C4-2B (cell line): ENCODE data around the gene CUL3.
"Not testable (repeated sequence)": the region's sequence is repeated elsewhere in the genome, so short reads cannot be mapped to it uniquely, and the experiment has no call there.

ENCODE experiments used
- H3K27ac ChIP-seq: fragments of 450-650 bp; 2 replicates; pipeline ENCODE4 v1.5.1; 2017
- CTCF ChIP-seq: fragments of 450-650 bp; conservative IDR thresholded peaks from 2 replicates; pipeline ENCODE4 v1.5.1; 2017; ENCODE audit warnings: mild to moderate bottlenecking
- ZFX ChIP-seq: fragments of 450-650 bp; IDR thresholded peaks from 2 replicates; pipeline ENCODE4 v1.6.1; 2017

The CUL3 gene

DNA sequence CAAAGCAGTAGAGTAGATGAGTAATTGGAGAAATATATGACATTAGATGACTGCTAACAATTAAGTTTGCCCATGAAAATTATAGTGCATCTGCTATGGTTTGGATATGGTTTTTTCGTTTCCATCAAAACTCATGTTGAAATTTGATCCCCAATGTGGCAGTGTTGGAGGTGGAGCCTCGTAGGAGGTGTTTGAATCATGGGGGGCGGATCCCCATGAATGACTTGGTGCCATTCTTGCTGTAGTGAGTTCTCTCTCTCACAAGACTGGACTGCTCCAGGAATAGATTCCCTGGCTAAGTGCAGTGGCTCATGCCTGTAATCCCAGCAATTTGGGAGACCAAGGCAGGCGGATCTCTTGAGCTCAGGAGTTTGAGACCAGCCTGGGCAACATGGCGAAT is 9.7 kb upstream of the CUL3 start:
- no peak for TF ChIP-seq CTCF
- TF ChIP-seq ZFX: no peak
- H3K27ac ChIP-seq: no peak overlapping the region

GRCh38 chr2:224591220-224591619 is 6.1 kb upstream of the CUL3 start:
- H3K27ac ChIP-seq: no peak overlapping the region
- TF ChIP-seq ZFX (no peak), CTCF (no peak)

GRCh38 chr2:224586127-224586695 is 1.0 kb upstream of the CUL3 start:
- TF ChIP-seq ZFX (no peak), CTCF (no peak)
- H3K27ac ChIP-seq: peak overlapping the region; percentile 99

GRCh38 chr2:224584785-224585210 is 365 bp downstream of the CUL3 start:
- TF ChIP-seq ZFX (peak; percentile 96), CTCF (no peak)
- H3K27ac ChIP-seq: peak overlapping the region; percentile 99

DNA sequence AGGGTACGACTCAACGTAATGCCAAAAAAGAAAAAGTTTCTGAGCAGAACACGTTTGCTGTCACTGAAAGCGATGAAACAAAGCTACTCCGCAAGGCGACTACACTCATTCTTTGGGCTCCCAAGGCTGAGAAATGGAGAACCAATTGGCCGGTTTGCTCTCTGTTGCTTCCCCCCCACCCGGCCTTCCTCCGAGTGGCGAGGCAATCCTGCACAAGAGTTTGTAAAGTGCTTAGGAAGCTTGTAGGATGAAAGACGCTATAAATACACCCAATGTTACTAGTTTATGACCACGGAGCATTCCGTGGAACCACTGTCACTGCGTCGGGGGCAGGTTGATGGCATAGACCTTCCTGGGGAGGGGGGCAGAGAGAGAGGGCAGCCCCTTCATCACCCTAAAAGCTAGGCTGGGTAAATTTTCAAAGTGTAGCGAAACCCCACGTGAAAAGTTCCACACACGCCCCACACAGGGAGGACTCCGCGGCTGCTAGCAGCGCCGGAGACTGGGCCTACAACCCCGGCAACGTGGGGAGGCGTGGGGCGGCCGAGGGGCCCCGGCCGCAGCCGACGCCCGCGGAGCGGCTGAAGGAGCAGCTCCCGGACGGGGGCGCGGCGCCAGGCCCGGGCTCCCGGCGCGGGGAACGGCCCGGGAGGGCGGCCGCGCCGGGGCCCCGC is 915 bp downstream of the CUL3 start:
- TF ChIP-seq ZFX (no peak), CTCF (no peak)
- H3K27ac ChIP-seq: peak overlapping the region; percentile 99

DNA sequence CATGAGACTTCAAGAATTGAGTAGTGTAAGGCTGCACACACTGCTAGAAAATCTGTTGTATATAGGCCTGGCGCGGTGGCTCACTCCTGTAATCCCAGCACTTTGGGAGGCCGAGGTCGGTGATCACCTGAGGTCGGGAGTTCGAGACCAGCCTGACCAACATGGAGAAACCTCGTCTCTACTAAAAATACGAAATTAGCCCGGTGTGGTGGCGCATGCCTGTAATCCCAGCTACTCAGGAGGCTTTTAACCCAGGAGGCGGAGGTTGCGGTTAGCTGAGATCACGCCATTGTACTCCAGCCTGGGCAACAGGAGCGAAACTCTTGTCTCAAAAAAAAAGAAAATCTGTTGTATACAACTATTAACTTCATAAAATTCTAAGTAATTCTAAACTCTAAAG is 2.1 kb downstream of the CUL3 start:
- not testable (repeated sequence) for H3K27ac ChIP-seq

DNA sequence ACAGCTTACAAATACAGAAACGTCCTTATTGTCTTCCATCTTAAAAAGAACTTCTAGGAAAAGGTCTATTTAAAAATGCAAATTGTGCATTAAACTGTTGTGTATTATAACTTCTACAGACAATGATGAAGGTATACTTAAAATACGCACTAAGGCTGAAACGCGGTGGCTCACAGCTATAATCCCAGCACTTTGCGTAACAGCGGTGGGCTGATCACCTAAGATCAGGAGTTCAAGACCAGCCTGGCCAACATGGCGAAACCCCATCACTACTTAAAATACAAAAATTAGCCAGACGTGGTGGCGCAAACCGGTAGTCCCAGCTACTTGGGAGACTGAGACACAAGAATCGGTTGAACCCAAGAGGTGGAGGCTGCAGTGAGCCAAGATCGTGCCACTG is 4.9 kb downstream of the CUL3 start:
- H3K27ac ChIP-seq: peak overlapping the region; percentile 25; the same call in 1 of the 2 replicates
- TF ChIP-seq CTCF (no peak), ZFX (no peak)

DNA sequence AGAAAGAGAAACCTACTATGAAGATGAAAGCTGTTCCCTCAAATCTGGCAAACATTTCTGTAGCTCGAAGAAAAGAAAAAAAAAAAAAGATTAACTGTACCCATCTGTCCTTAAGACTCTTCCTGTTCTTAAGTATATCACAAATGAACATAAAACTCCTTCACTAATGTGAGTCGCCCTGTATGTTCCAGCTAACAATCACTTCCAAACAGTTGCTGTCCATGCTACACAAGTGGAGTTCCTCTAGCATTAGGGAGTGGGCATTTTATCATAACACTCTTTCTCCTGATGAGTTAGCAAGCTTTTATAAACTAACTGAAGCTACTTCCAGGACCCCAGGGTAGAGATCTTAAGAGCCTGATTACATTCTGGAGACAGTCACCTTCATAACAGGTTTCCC is 5.8 kb downstream of the CUL3 start:
- no peak overlapping the region for H3K27ac ChIP-seq
- TF ChIP-seq ZFX: no peak
- TF ChIP-seq CTCF: no peak
